MCF 10A (cell line): ENCODE data around the gene MPC1. TPM values are rescaled to one million over a fixed set of nuclear protein-coding genes. Genes with fewer than 3 reads are reported as not detected.

Source experiments
- BruUV-seq: library from RNA; stranded (reverse); fragments of 400-500 nt; replicated peaks from 2 replicates; lab custom pipeline; 2021; lab: Mats Ljungman, UMichigan
- CTCF ChIA-PET: fragments of 300-600 bp; sonication (Branson Sonifier 250); formaldehyde crosslinking; extraction: SDS; loops from one replicate; lab custom pipeline; 2021; ENCODE audit warnings: antibody characterized with exemption, inconsistent platforms; lab: Yijun Ruan, JAX
- POLR2A ChIA-PET: fragments of 300-600, 350-650 bp; sonication (Branson Sonifier 250); formaldehyde crosslinking; extraction: SDS; loops from one replicate; lab custom pipeline; 2020; ENCODE audit warnings: antibody characterized with exemption, inconsistent platforms; lab: Yijun Ruan, JAX
- DNase-seq: peaks from one replicate; pipeline ENCODE4 v3.0.0-alpha.2; 2018; ENCODE audit not compliant: unreplicated experiment
- H3K27ac Mint-ChIP-seq: one replicate; pipeline ENCODE4 v1.8.0; 2022; ENCODE audit warnings: mild to moderate bottlenecking, low read depth, mixed read lengths; ENCODE audit not compliant: unreplicated experiment
- H3K27me3 Mint-ChIP-seq: one replicate; pipeline ENCODE4 v1.8.0; 2022; ENCODE audit warnings: mixed read lengths; ENCODE audit not compliant: insufficient read depth, unreplicated experiment
- H3K36me3 Mint-ChIP-seq: one replicate; pipeline ENCODE4 v1.8.0; 2022; ENCODE audit warnings: mild to moderate bottlenecking, moderate library complexity, mixed read lengths; ENCODE audit not compliant: insufficient read depth, unreplicated experiment
- H3K4me1 Mint-ChIP-seq: one replicate; pipeline ENCODE4 v1.8.0; 2022; ENCODE audit warnings: mixed read lengths; ENCODE audit not compliant: insufficient read depth, unreplicated experiment
- H3K4me3 Mint-ChIP-seq: one replicate; pipeline ENCODE4 v1.8.0; 2022; ENCODE audit warnings: mild to moderate bottlenecking, moderate library complexity, mixed read lengths; ENCODE audit not compliant: unreplicated experiment
- H3K9me3 Mint-ChIP-seq: one replicate; pipeline ENCODE4 v1.8.0; 2022; ENCODE audit warnings: mixed read lengths; ENCODE audit not compliant: unreplicated experiment
- intact Hi-C: fragments of 100-400 bp; cut with micrococcal nuclease; formaldehyde crosslinking; loops from 2 replicates; pipeline ENCODE4 v1.14.1; 2022
- total RNA-seq: library from RNA; stranded (reverse); gene quantifications from 2 replicates; pipeline ENCODE4 v1.2.3, GENCODE V29; 2022
- TF ChIP-seq, protein P1 (sequence below): fragments of 200-600 bp; IDR thresholded peaks from one replicate; pipeline ENCODE4 v1.8.0; 2022; ENCODE audit warnings: antibody characterized with exemption, mild to moderate bottlenecking; ENCODE audit not compliant: unreplicated experiment

MPC1 gene
- total RNA-seq, 1 experiment from 2014 or later = 33.1 TPM

GRCh38 chr6:166317261-166318212 is 65.2 kb downstream of the MPC1 start:
- intact Hi-C loops = no loop called here

GRCh38 chr6:166315436-166315835 is 67.3 kb downstream of the MPC1 start:
- ChIA-PET CTCF (no interaction called here), POLR2A (interaction anchor here (0.8 kb wide), 1 partner anchor 68 kb away, joined by 3 read pairs; no protein-coding TSS in a partner anchor)
- H3K9me3 Mint-ChIP-seq = no peaks in the 10 kb centered on the region
- H3K4me3 Mint-ChIP-seq = no peak overlapping the region
- no peaks in the 10 kb centered on the region for H3K4me1 Mint-ChIP-seq
- H3K27ac Mint-ChIP-seq = no peak overlapping the region
- no peaks in the 10 kb centered on the region for H3K27me3 Mint-ChIP-seq
- intact Hi-C loops = no loop called here
- DNase-seq = no peak
- H3K36me3 Mint-ChIP-seq = peaks cover 7% of the 10 kb centered on the region
- BruUV-seq = no TSS peak
- TF ChIP-seq, protein P1, sequence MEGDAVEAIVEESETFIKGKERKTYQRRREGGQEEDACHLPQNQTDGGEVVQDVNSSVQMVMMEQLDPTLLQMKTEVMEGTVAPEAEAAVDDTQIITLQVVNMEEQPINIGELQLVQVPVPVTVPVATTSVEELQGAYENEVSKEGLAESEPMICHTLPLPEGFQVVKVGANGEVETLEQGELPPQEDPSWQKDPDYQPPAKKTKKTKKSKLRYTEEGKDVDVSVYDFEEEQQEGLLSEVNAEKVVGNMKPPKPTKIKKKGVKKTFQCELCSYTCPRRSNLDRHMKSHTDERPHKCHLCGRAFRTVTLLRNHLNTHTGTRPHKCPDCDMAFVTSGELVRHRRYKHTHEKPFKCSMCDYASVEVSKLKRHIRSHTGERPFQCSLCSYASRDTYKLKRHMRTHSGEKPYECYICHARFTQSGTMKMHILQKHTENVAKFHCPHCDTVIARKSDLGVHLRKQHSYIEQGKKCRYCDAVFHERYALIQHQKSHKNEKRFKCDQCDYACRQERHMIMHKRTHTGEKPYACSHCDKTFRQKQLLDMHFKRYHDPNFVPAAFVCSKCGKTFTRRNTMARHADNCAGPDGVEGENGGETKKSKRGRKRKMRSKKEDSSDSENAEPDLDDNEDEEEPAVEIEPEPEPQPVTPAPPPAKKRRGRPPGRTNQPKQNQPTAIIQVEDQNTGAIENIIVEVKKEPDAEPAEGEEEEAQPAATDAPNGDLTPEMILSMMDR = no peak

More at GRCh38 chr6:166317261-166318212, 65.2 kb downstream of the MPC1 start:
- no peak overlapping the region for H3K27ac Mint-ChIP-seq
- DNase-seq = no peak
- H3K36me3 Mint-ChIP-seq = peaks cover 28% of the 10 kb centered on the region
- no peak overlapping the region for H3K4me3 Mint-ChIP-seq
- ChIA-PET CTCF (interaction anchor here (0.7 kb wide), 2 partner anchors 22 to 131 kb away, joined by 3 read pairs; no protein-coding TSS in a partner anchor), POLR2A (no interaction called here)
- H3K27me3 Mint-ChIP-seq = no peaks in the 10 kb centered on the region
- H3K4me1 Mint-ChIP-seq = no peaks in the 10 kb centered on the region
- TF ChIP-seq, protein P1 = no peak
- no TSS peak for BruUV-seq
- H3K9me3 Mint-ChIP-seq = no peaks in the 10 kb centered on the region

Other genes starting within 250 kb of the MPC1 start
- gene TBXT, start 215.1 kb downstream of the MPC1 start, total RNA-seq = not detected in 2 replicates
- gene PRR18, start 74.5 kb downstream of the MPC1 start, total RNA-seq = 0.12 TPM in 1 of 2 replicates, not detected in the other
- gene SFT2D1, start 40.4 kb downstream of the MPC1 start, total RNA-seq = 39.5 and 43.3 TPM in 2 replicates
- 5.3 and 5.8 TPM in 2 replicates for gene RAMACL, start 203.7 kb upstream of the MPC1 start, total RNA-seq
- 126 and 157 TPM in 2 replicates for gene RPS6KA2, start 244.3 kb upstream of the MPC1 start, total RNA-seq